AML-193 (cell line): ENCODE data around the gene LDB3.
"Not testable (repeated sequence)": the region's sequence is repeated elsewhere in the genome, so short reads cannot be mapped to it uniquely, and the experiment has no call there.

Experiments used
- DNase-seq, 2 experiments: peaks; one replicate each; lab custom pipeline; 2025; lab: John Stamatoyannopoulos, UW

The LDB3 gene

GRCh38 chr10:86668297-86669165, at the start of gene LDB3:
Gene LDB3, plus strand, starts transcription at chr10:86668511. Its CDS starts 181 bp downstream, at chr10:86668692.
- no peak for DNase-seq

- DNase-seq: no peak
Observed at GRCh38 chr10:86628311-86628710, 40.0 kb upstream of the LDB3 start.

GRCh38 chr10:86630079-86630478, 38.2 kb upstream of the LDB3 start:
- no peak for DNase-seq

- no peak for DNase-seq
Observed at GRCh38 chr10:86632009-86632800, 36.1 kb upstream of the LDB3 start.

GRCh38 chr10:86632951-86633350, 35.4 kb upstream of the LDB3 start:
- DNase-seq: no peak

- no peak for DNase-seq
Observed at GRCh38 chr10:86635402-86635801, 32.9 kb upstream of the LDB3 start.

- no peak for DNase-seq
Observed at GRCh38 chr10:86636311-86636710, 32.0 kb upstream of the LDB3 start.

- no peak for DNase-seq
Observed at GRCh38 chr10:86642021-86642420, 26.3 kb upstream of the LDB3 start.

- no peak for DNase-seq
Observed at GRCh38 chr10:86642499-86642898, 25.8 kb upstream of the LDB3 start.

GRCh38 chr10:86644152-86644793, 24.0 kb upstream of the LDB3 start:
- no peak for DNase-seq

GRCh38 chr10:86644794-86645445, 23.4 kb upstream of the LDB3 start:
- no peak for DNase-seq

GRCh38 chr10:86645621-86646165, 22.6 kb upstream of the LDB3 start:
- not testable (repeated sequence) for DNase-seq

GRCh38 chr10:86646532-86646931, 21.8 kb upstream of the LDB3 start:
- no peak for DNase-seq

- no peak for DNase-seq
Observed at GRCh38 chr10:86646933-86647332, 21.4 kb upstream of the LDB3 start.

GRCh38 chr10:86647773-86648703, 20.3 kb upstream of the LDB3 start:
- no peak for DNase-seq

GRCh38 chr10:86648704-86649427, 19.4 kb upstream of the LDB3 start:
- DNase-seq: no peak

- DNase-seq: no peak
Observed at GRCh38 chr10:86649471-86650150, 18.7 kb upstream of the LDB3 start.

- no peak for DNase-seq
Observed at GRCh38 chr10:86650151-86650550, 18.2 kb upstream of the LDB3 start.

GRCh38 chr10:86651021-86651471, 17.3 kb upstream of the LDB3 start:
- no peak for DNase-seq
